ENCODE measurements around the gene TRIM72.
"Not testable (repeated sequence)": the region's sequence is repeated elsewhere in the genome, so short reads cannot be mapped to it uniquely, and the experiment has no call there.

Gene TRIM72

DNA sequence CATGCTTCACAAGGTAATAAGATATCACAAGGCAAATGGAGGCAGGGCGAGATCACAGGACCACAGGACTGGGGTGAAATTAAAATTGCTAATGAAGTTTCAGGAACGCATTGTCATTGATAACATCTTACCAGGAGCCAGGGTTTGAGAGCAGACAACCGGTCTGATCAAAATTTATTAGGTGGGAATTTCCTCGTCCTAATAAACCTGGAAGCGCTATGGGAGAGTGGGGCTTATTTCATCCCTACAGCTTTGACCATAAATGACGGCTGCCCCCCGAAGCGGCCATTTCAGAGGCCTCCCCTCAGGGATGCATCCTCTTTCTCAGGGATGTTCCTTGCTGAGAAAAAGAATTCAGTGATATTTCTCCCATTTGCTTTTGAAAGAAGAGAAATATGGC lies 31.7 kb downstream of the TRIM72 start:
- peak overlapping the region; percentile 42; the same call in 1 of the 2 replicates for H3K4me3 ChIP-seq (ENCODE audit: low read depth, low read length)
- not testable (repeated sequence) for H3K27me3 ChIP-seq (ENCODE audit: control insufficient read depth, insufficient read depth, low read length); H3K36me3 ChIP-seq (ENCODE audit: control insufficient read depth, insufficient read depth, low read length); H3K9me3 ChIP-seq (ENCODE audit: control insufficient read depth, insufficient read depth, low read length); H3K4me1 ChIP-seq (ENCODE audit: control insufficient read depth, insufficient read depth, low read length); H3K9ac ChIP-seq (ENCODE audit: low read depth, low read length)
- peak overlapping the region; percentile 93 for H3K27ac ChIP-seq (ENCODE audit: low read depth, low read length)

GRCh38 chr16:31246296-31246695 lies 32.4 kb downstream of the TRIM72 start:
- Histone ChIP-seq H3K27me3 (ENCODE audit: control insufficient read depth, insufficient read depth, low read length) (no peaks in the 10 kb centered on the region), H3K9ac (ENCODE audit: low read depth, low read length) (no peak overlapping the region), H3K4me3 (ENCODE audit: low read depth, low read length) (no peak overlapping the region), H3K4me1 (ENCODE audit: control insufficient read depth, insufficient read depth, low read length) (peaks cover 4% of the 10 kb centered on the region), H3K27ac (ENCODE audit: low read depth, low read length) (peak overlapping the region; percentile 93), H3K9me3 (ENCODE audit: control insufficient read depth, insufficient read depth, low read length) (no peaks in the 10 kb centered on the region), H3K36me3 (ENCODE audit: control insufficient read depth, insufficient read depth, low read length) (no peaks in the 10 kb centered on the region)

GRCh38 chr16:31248344-31248743 lies 34.4 kb downstream of the TRIM72 start:
- H3K27ac ChIP-seq (ENCODE audit: low read depth, low read length), result no peak overlapping the region
- no peaks in the 10 kb centered on the region for H3K36me3 ChIP-seq (ENCODE audit: control insufficient read depth, insufficient read depth, low read length)
- peaks cover 4% of the 10 kb centered on the region for H3K4me1 ChIP-seq (ENCODE audit: control insufficient read depth, insufficient read depth, low read length)
- no peak overlapping the region for H3K4me3 ChIP-seq (ENCODE audit: low read depth, low read length)
- no peaks in the 10 kb centered on the region for H3K9me3 ChIP-seq (ENCODE audit: control insufficient read depth, insufficient read depth, low read length)
- no peak overlapping the region for H3K9ac ChIP-seq (ENCODE audit: low read depth, low read length)
- no peaks in the 10 kb centered on the region for H3K27me3 ChIP-seq (ENCODE audit: control insufficient read depth, insufficient read depth, low read length)

DNA sequence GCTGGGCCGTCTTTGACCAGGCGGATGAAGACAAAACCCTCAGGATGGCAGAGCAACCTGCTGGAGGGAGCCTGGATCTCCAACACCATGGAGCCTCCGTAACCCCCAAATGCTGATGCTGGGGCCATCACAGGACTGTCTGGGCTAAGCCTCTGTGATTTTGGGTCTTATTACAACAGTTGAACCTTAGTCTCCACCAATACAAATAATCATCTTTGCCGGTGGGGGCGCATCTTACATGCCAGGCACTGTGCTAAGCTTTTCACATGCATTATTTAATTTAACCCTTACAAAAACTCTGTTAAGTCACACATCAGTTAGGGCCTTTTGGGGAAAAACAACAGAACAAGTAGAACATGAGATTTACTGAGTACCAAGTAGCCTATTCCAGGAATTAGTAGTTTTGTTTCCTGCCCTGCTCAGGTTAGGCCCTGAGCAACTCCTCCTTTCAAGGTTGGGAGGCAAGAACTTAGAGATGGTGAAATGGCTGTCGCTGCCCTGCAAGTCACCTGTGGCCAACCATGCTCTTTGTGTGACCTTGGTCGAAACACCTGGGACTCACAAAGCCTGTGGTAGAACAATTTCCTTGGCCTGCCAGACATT lies 37.0 kb downstream of the TRIM72 start:
- Histone ChIP-seq H3K4me1 (ENCODE audit: control insufficient read depth, insufficient read depth, low read length) (peaks cover 1% of the 10 kb centered on the region), H3K9ac (ENCODE audit: low read depth, low read length) (no peak overlapping the region), H3K27ac (ENCODE audit: low read depth, low read length) (no peak overlapping the region)

GRCh38 chr16:31251435-31251834 lies 37.5 kb downstream of the TRIM72 start:
- H3K27ac ChIP-seq (ENCODE audit: low read depth, low read length), result no peak overlapping the region
- no peaks in the 10 kb centered on the region for H3K4me1 ChIP-seq (ENCODE audit: control insufficient read depth, insufficient read depth, low read length)
- no peak overlapping the region for H3K9ac ChIP-seq (ENCODE audit: low read depth, low read length)
- no peaks in the 10 kb centered on the region for H3K27me3 ChIP-seq (ENCODE audit: control insufficient read depth, insufficient read depth, low read length)
- H3K36me3 ChIP-seq (ENCODE audit: control insufficient read depth, insufficient read depth, low read length), result no peaks in the 10 kb centered on the region
- no peaks in the 10 kb centered on the region for H3K9me3 ChIP-seq (ENCODE audit: control insufficient read depth, insufficient read depth, low read length)
- no peak overlapping the region for H3K4me3 ChIP-seq (ENCODE audit: low read depth, low read length)

More for the DNA sequence above, 37.0 kb downstream of the TRIM72 start:
- Histone ChIP-seq H3K36me3 (ENCODE audit: control insufficient read depth, insufficient read depth, low read length) (no peaks in the 10 kb centered on the region), H3K9me3 (ENCODE audit: control insufficient read depth, insufficient read depth, low read length) (no peaks in the 10 kb centered on the region), H3K4me3 (ENCODE audit: low read depth, low read length) (no peak overlapping the region), H3K27me3 (ENCODE audit: control insufficient read depth, insufficient read depth, low read length) (no peaks in the 10 kb centered on the region)

DNA sequence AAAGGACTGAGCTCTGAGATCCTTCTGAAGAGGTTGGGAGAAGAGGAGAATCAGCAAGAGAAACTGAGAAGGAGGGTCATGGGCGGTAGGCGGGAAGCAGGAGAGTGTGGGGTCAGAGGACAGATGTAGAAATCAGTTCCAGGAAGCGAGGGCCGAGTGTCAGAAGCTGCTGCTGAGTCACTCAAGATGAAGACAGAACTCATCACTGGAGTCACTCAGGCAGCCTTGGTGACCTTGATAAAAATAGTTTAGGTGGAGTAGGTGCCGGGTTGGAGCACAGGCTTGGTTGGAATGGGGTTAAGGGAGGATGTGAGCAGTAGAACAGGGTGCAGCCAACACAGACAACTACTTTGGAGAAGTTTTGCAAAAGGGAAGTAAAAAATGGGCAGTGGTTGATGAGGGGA lies 39.7 kb downstream of the TRIM72 start:
- Histone ChIP-seq H3K27ac (ENCODE audit: low read depth, low read length) (no peak overlapping the region), H3K36me3 (ENCODE audit: control insufficient read depth, insufficient read depth, low read length) (no peaks in the 10 kb centered on the region), H3K9me3 (ENCODE audit: control insufficient read depth, insufficient read depth, low read length) (no peaks in the 10 kb centered on the region), H3K4me1 (ENCODE audit: control insufficient read depth, insufficient read depth, low read length) (no peaks in the 10 kb centered on the region), H3K9ac (ENCODE audit: low read depth, low read length) (no peak overlapping the region), H3K4me3 (ENCODE audit: low read depth, low read length) (no peak overlapping the region), H3K27me3 (ENCODE audit: control insufficient read depth, insufficient read depth, low read length) (no peaks in the 10 kb centered on the region)

DNA sequence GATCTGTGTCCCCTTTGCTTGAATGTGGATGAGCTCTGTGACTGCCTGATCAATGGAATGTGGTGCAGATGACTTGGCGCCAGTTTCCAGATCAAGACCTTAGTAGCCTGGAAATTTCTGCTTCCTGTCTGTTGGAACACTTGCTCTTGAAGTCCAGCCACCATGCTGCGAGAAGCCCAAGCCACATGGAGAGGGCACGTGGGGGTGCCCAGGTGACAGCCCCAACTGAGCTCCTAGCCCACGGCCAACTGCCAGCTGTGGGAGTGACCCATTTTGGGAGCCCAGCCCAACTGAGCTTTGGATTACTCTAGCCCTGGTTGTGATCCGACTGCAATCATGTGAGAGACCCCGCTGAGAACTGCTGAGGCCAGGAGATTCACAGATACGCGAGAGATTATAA lies 42.5 kb downstream of the TRIM72 start:
- Histone ChIP-seq H3K27ac (ENCODE audit: low read depth, low read length) (no peak overlapping the region), H3K27me3 (ENCODE audit: control insufficient read depth, insufficient read depth, low read length) (no peaks in the 10 kb centered on the region), H3K36me3 (ENCODE audit: control insufficient read depth, insufficient read depth, low read length) (no peaks in the 10 kb centered on the region), H3K9me3 (ENCODE audit: control insufficient read depth, insufficient read depth, low read length) (no peaks in the 10 kb centered on the region), H3K4me1 (ENCODE audit: control insufficient read depth, insufficient read depth, low read length) (no peaks in the 10 kb centered on the region), H3K4me3 (ENCODE audit: low read depth, low read length) (no peak overlapping the region), H3K9ac (ENCODE audit: low read depth, low read length) (no peak overlapping the region)

DNA sequence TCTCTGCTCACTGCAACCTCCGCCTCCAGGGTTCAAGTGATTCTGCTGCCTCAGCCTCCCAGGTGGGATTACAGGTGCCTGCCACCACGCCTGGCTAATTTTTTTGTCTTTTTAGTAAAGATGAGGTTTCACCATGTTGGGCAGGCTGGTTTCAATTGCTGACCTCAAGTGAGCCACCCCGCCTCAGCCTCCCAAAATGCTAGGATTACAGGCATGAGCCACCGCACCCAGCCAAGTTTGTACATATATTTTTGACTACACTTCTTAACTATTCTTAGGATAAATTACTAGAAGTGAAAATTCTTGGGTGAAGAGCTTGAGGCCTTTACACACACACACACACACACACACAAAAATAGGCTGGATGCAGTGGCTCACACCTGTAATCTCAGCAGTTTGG lies 44.4 kb downstream of the TRIM72 start:
- Histone ChIP-seq H3K27ac (ENCODE audit: low read depth, low read length) (no peak overlapping the region), H3K9me3 (ENCODE audit: control insufficient read depth, insufficient read depth, low read length) (no peaks in the 10 kb centered on the region), H3K27me3 (ENCODE audit: control insufficient read depth, insufficient read depth, low read length) (no peaks in the 10 kb centered on the region), H3K4me3 (ENCODE audit: low read depth, low read length) (no peak overlapping the region), H3K9ac (ENCODE audit: low read depth, low read length) (no peak overlapping the region), H3K36me3 (ENCODE audit: control insufficient read depth, insufficient read depth, low read length) (no peaks in the 10 kb centered on the region), H3K4me1 (ENCODE audit: control insufficient read depth, insufficient read depth, low read length) (no peaks in the 10 kb centered on the region)

DNA sequence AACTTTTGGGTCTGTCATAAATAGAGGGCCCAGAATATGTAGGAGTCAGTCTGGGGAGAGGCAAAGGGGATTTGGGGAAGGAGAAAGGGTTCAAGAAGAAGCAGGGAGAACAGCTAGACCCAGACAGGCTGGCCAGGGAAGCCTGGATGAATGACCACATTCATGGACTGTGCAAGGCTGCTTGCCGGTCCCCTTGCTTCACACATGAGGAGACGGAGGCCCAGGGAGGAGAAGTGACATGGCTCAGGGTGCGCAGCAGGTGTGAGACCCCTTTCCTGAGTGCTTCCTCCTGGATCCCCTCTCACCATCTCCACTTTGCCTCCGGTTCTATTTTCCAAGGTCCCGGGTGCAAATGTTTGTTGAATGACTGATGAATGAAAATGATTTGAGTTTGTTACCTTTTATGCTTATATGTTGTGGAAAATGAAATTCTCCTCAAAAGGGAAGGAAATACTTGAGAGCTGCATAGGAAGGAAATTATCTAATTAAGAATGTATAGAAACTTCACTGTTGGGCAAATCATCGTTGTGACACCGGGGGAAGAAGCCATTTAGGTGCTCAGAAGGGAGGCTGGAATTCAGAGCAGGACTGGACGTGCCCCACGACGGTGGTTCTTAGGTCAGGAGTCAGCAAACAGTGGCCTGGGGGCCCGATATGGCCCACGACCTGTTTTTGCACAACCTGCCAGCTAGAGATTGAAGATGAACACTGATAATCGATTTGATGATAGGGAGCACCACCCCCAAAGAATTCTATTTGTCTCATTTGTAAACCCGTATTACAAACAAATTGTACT lies 46.4 kb downstream of the TRIM72 start:
- no peak overlapping the region for H3K9ac ChIP-seq (ENCODE audit: low read depth, low read length)
- H3K27me3 ChIP-seq (ENCODE audit: control insufficient read depth, insufficient read depth, low read length), result no peaks in the 10 kb centered on the region
- H3K4me1 ChIP-seq (ENCODE audit: control insufficient read depth, insufficient read depth, low read length), result no peaks in the 10 kb centered on the region
- no peak overlapping the region for H3K27ac ChIP-seq (ENCODE audit: low read depth, low read length)
- H3K9me3 ChIP-seq (ENCODE audit: control insufficient read depth, insufficient read depth, low read length), result no peaks in the 10 kb centered on the region
- no peak overlapping the region for H3K4me3 ChIP-seq (ENCODE audit: low read depth, low read length)
- H3K36me3 ChIP-seq (ENCODE audit: control insufficient read depth, insufficient read depth, low read length), result no peaks in the 10 kb centered on the region

DNA sequence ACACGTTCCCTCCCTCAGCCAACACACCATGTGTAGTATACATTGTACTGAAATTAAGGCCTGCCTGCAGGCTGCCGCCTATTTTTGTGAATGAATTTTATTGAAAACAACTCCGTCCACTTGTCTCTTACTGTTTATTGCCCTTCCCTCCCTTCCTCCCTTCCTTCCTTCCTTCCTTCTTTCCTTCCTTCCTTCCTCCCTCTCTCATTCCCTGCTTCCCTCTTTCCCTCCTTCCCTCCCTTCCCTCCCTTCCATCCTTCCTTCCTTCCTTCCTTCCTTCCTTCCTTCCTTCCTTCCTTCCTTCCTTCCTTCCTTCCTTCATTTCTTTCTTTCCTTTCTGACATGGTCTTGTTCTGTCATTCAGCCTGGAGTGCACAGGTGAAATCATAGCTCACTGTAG lies 48.2 kb downstream of the TRIM72 start:
- Histone ChIP-seq H3K4me3 (ENCODE audit: low read depth, low read length) (no peak overlapping the region), H3K36me3 (ENCODE audit: control insufficient read depth, insufficient read depth, low read length) (no peaks in the 10 kb centered on the region), H3K27ac (ENCODE audit: low read depth, low read length) (no peak overlapping the region), H3K9ac (ENCODE audit: low read depth, low read length) (no peak overlapping the region), H3K27me3 (ENCODE audit: control insufficient read depth, insufficient read depth, low read length) (no peaks in the 10 kb centered on the region), H3K9me3 (ENCODE audit: control insufficient read depth, insufficient read depth, low read length) (no peaks in the 10 kb centered on the region), H3K4me1 (ENCODE audit: control insufficient read depth, insufficient read depth, low read length) (no peaks in the 10 kb centered on the region; the same call in 1 of the 2 replicates)

- Histone ChIP-seq H3K27ac (ENCODE audit: low read depth, low read length) (peak overlapping the region; percentile 66), H3K9me3 (ENCODE audit: control insufficient read depth, insufficient read depth, low read length) (no peaks in the 10 kb centered on the region), H3K4me3 (ENCODE audit: low read depth, low read length) (no peak overlapping the region), H3K9ac (ENCODE audit: low read depth, low read length) (no peak overlapping the region), H3K27me3 (ENCODE audit: control insufficient read depth, insufficient read depth, low read length) (no peaks in the 10 kb centered on the region), H3K4me1 (ENCODE audit: control insufficient read depth, insufficient read depth, low read length) (peaks cover 5% of the 10 kb centered on the region), H3K36me3 (ENCODE audit: control insufficient read depth, insufficient read depth, low read length) (no peaks in the 10 kb centered on the region)
Measured at GRCh38 chr16:31265329-31266245, 51.7 kb downstream of the TRIM72 start.
